Ovary (tissue), 3 donors: ENCODE data around the gene PIGU.

Experiments used
- CTCF ChIP-seq, 3 donors: fragments of 450-650 bp in 2 of 3; fragments of 200-600 bp in 1 of 3; IDR thresholded peaks; one replicate each; pipeline versions ENCODE4 v1.5.1 to v1.8.0; 2016 to 2022; ENCODE audit warnings: antibody characterized with exemption in 3 of 3, mild to moderate bottlenecking in 1 of 3
- EP300 ChIP-seq: sonication (generic); formaldehyde crosslinking; IDR thresholded peaks from one replicate; pipeline ENCODE4 v1.6.1; 2017; ENCODE audit warnings: antibody characterized with exemption
- POLR2A ChIP-seq: fragments of 450-650 bp; IDR thresholded peaks from one replicate; pipeline ENCODE4 v1.6.1; 2017; ENCODE audit warnings: antibody characterized with exemption, mild to moderate bottlenecking, moderate library complexity
- donor health status: DM: no; HTN: no; CAD: no.

GRCh38 chr20:34570859-34571306, 106.0 kb downstream of the PIGU start:
- TF ChIP-seq CTCF (IDR thresholded peaks at IDR 0.05) (no peak), POLR2A (no peak), EP300 (no peak)
